IMR-90 (cell line): ENCODE data around the gene ARID5A. TPM values are rescaled to one million over a fixed set of nuclear protein-coding genes. Genes with fewer than 3 reads are reported as not detected.

Source experiments
- ATAC-seq: fragments of 200-7000 bp; cut with Tn5 transposase; 2 replicates; pipeline ENCODE4 v1.9.1; 2020; ENCODE audit warnings: low read depth, mild to moderate bottlenecking, moderate library complexity
- BruUV-seq: library from RNA; stranded (reverse); fragments of 400-500 nt; replicated peaks from 2 replicates; lab custom pipeline; 2021; lab: Mats Ljungman, UMichigan
- CTCF ChIA-PET: fragments of 300-600 bp; formaldehyde crosslinking; extraction: SDS; loops from one replicate; lab custom pipeline; 2021; ENCODE audit warnings: antibody characterized with exemption; lab: Yijun Ruan, JAX
- POLR2A ChIA-PET: fragments of 300-600 bp; sonication (Branson Sonifier 250); formaldehyde crosslinking; loops from one replicate; lab custom pipeline; 2022; ENCODE audit warnings: antibody characterized with exemption; ENCODE audit not compliant: unreplicated experiment; lab: Charles Lee
- DNase-seq: peaks from one replicate; pipeline ENCODE4 v3.0.0; 2013
- H2AFZ ChIP-seq: replicated peaks from 2 replicates; pipeline ENCODE3; 2013; ENCODE audit warnings: low read length, mild to moderate bottlenecking; ENCODE audit not compliant: poor library complexity
- H2AK5ac ChIP-seq: 2 replicates; pipeline ENCODE4 v1.6.1; 2013; ENCODE audit warnings: low read depth, low read length, inconsistent platforms
- H2AK9ac ChIP-seq: replicated peaks from 2 replicates; pipeline ENCODE3; 2013; ENCODE audit warnings: mild to moderate bottlenecking, low read depth, low read length, moderate library complexity; ENCODE audit not compliant: poor library complexity
- H2BK120ac ChIP-seq: 2 replicates; pipeline ENCODE4 v1.6.1; 2013; ENCODE audit warnings: low read depth, low read length, inconsistent platforms
- H2BK15ac ChIP-seq: 3 replicates; pipeline ENCODE4 v1.6.1; 2013; ENCODE audit warnings: low read depth, low read length, inconsistent platforms
- H2BK20ac ChIP-seq: 2 replicates; pipeline ENCODE4 v1.6.1; 2013; ENCODE audit warnings: low read depth, mild to moderate bottlenecking, inconsistent platforms, low read length, moderate library complexity
- H2BK5ac ChIP-seq: 2 replicates; pipeline ENCODE4 v1.6.1; 2013; ENCODE audit warnings: mild to moderate bottlenecking, low read depth, low read length, inconsistent platforms; ENCODE audit not compliant: poor library complexity, severe bottlenecking
- H3K14ac ChIP-seq: replicated peaks from 2 replicates; pipeline ENCODE4 v1.6.1; 2013; ENCODE audit warnings: low read depth, low read length, inconsistent platforms
- H3K18ac ChIP-seq: 2 replicates; pipeline ENCODE4 v1.6.1; 2013; ENCODE audit warnings: low read depth, low read length, control low read depth
- H3K23ac ChIP-seq: 2 replicates; pipeline ENCODE4 v1.6.1; 2013; ENCODE audit warnings: low read depth, low read length, inconsistent platforms
- H3K27ac ChIP-seq: 2 replicates; pipeline ENCODE4 v1.5.1; 2013; ENCODE audit warnings: mild to moderate bottlenecking, control low read depth, low read length; ENCODE audit not compliant: insufficient read depth
- H3K27me3 ChIP-seq: 2 replicates; pipeline ENCODE4 v1.6.1; 2013; ENCODE audit warnings: low read length; ENCODE audit not compliant: control insufficient read depth, insufficient read depth
- H3K36me3 ChIP-seq: 2 replicates; pipeline ENCODE4 v1.6.1; 2013; ENCODE audit warnings: low read length, mixed read lengths; ENCODE audit not compliant: control insufficient read depth, insufficient read depth
- H3K4ac ChIP-seq: 2 replicates; pipeline ENCODE4 v1.6.1; 2013; ENCODE audit warnings: low read depth, low read length, inconsistent platforms
- H3K4me1 ChIP-seq: 2 replicates; pipeline ENCODE4 v1.6.1; 2013; ENCODE audit warnings: low read length, mixed read lengths; ENCODE audit not compliant: control insufficient read depth, insufficient read depth
- H3K4me2 ChIP-seq: 2 replicates; pipeline ENCODE4 v1.6.1; 2013; ENCODE audit warnings: low read depth, mild to moderate bottlenecking, control low read depth, low read length, moderate library complexity
- H3K4me3 ChIP-seq: 2 replicates; pipeline ENCODE4 v1.5.1; 2013; ENCODE audit warnings: low read depth, mild to moderate bottlenecking, control low read depth, low read length, moderate library complexity; ENCODE audit not compliant: insufficient read depth
- H3K56ac ChIP-seq: 2 replicates; pipeline ENCODE4 v1.6.1; 2013; ENCODE audit warnings: low read length, inconsistent platforms; ENCODE audit not compliant: insufficient read depth; ENCODE audit errors: extremely low read depth
- H3K79me1 ChIP-seq, 2 experiments: 2 replicates each; pipeline ENCODE4 v1.6.1; 2013; ENCODE audit warnings: low read length in 2 of 2, inconsistent platforms in 1 of 2, low read depth in 1 of 2
- H3K9ac ChIP-seq: 2 replicates; pipeline ENCODE4 v1.6.1; 2013; ENCODE audit warnings: low read depth, low read length, control low read depth
- H3K9me1 ChIP-seq: 2 replicates; pipeline ENCODE4 v1.6.1; 2013; ENCODE audit warnings: low read length, inconsistent platforms; ENCODE audit not compliant: insufficient read depth
- H3K9me3 ChIP-seq: 2 replicates; pipeline ENCODE4 v1.6.1; 2013; ENCODE audit warnings: low read length; ENCODE audit not compliant: control insufficient read depth, insufficient read depth
- H4K20me1 ChIP-seq: 2 replicates; pipeline ENCODE4 v1.6.1; 2013; ENCODE audit warnings: low read length, inconsistent platforms; ENCODE audit not compliant: insufficient read depth
- H4K5ac ChIP-seq: 2 replicates; pipeline ENCODE4 v1.6.1; 2013; ENCODE audit warnings: mild to moderate bottlenecking, low read depth, low read length, control low read depth
- H4K8ac ChIP-seq, 2 experiments: 2 replicates each; pipeline ENCODE4 v1.6.1; 2013; ENCODE audit warnings: low read depth in 2 of 2, low read length in 2 of 2, control low read depth in 1 of 2, inconsistent platforms in 1 of 2
- H4K91ac ChIP-seq: 2 replicates; pipeline ENCODE4 v1.6.1; 2013; ENCODE audit warnings: low read depth, low read length, inconsistent platforms; ENCODE audit not compliant: insufficient read depth
- BHLHE40 ChIP-seq: fragments of 150-350 bp; IDR thresholded peaks from 2 replicates; pipeline ENCODE4 v1.6.1; 2016; ENCODE audit warnings: mild to moderate bottlenecking, low read depth, low read length
- CEBPB ChIP-seq: IDR thresholded peaks from 2 replicates; pipeline ENCODE4 v1.6.1; 2012; ENCODE audit warnings: low read depth, low read length, improper control_type of control experiment
- CHD1 ChIP-seq: IDR thresholded peaks from 2 replicates; pipeline ENCODE4 v1.6.1; 2012; ENCODE audit warnings: low read depth, low read length, improper control_type of control experiment
- ELK1 ChIP-seq: fragments of 150-350 bp; IDR thresholded peaks from 2 replicates; pipeline ENCODE4 v1.6.1; 2016; ENCODE audit warnings: low read depth, mild to moderate bottlenecking, low read length, moderate library complexity, borderline replicate concordance
- FOS ChIP-seq: fragments of 150-350 bp; IDR thresholded peaks from 2 replicates; pipeline ENCODE4 v1.6.1; 2016; ENCODE audit warnings: low read depth, low read length
- MXI1 ChIP-seq: IDR thresholded peaks from 2 replicates; pipeline ENCODE4 v1.6.1; 2012; ENCODE audit warnings: low read depth, mild to moderate bottlenecking, low read length, moderate library complexity, borderline replicate concordance
- NFE2L2 ChIP-seq: fragments of 150-350 bp; IDR thresholded peaks from 2 replicates; pipeline ENCODE4 v1.6.1; 2016; ENCODE audit warnings: low read depth, mild to moderate bottlenecking, low read length
- RAD21 ChIP-seq: IDR thresholded peaks from 2 replicates; pipeline ENCODE4 v1.6.1; 2012; ENCODE audit warnings: low read length, improper control_type of control experiment
- RFX5 ChIP-seq: IDR thresholded peaks from 2 replicates; pipeline ENCODE4 v1.8.0; 2012; ENCODE audit warnings: low read depth, mild to moderate bottlenecking, low read length, moderate library complexity
- SMC3 ChIP-seq: fragments of 150-350 bp; IDR thresholded peaks from 2 replicates; pipeline ENCODE4 v1.6.1; 2016; ENCODE audit warnings: low read depth, mild to moderate bottlenecking, antibody characterized with exemption, low read length, moderate library complexity
- WGBS, 2 experiments: methylation state at CpG; one replicate each; pipeline versions ENCODE4 v1.1.5 to v1.1.7; 2013; ENCODE audit warnings: missing lambda C conversion rate in 2 of 2; ENCODE audit not compliant: insufficient read length in 1 of 2; ENCODE audit errors: extremely low coverage in 2 of 2; 5-methylcytosine and 5-hydroxymethylcytosine counted together
- dilution Hi-C: fragments of 300-500 bp; cut with HindIII; formaldehyde crosslinking; loops from one replicate; pipeline ENCODE4 v1.14.3; 2018; ENCODE audit warnings: low sequenced_read_pairs; ENCODE audit not compliant: unreplicated experiment
- in situ Hi-C: fragments of 300-500 bp; cut with MboI; formaldehyde crosslinking; loops from 3 replicates; pipeline ENCODE4 v1.14.3; 2019; ENCODE audit warnings: low sequenced_read_pairs, inconsistent platforms, mixed read lengths
- intact Hi-C: fragments of 100-400 bp; cut with micrococcal nuclease; formaldehyde crosslinking; loops from 2 replicates; pipeline ENCODE4 v1.10.0; 2022
- polyA plus RNA-seq, 3 experiments: library from polyadenylated mRNA; depleted of rRNA; stranded (reverse); fragments of >200 nt; gene quantifications; 2 replicates each; pipeline ENCODE4 v1.2.3, GENCODE V29; 2012; ENCODE audit warnings: low replicate concordance in 1 of 3
- total RNA-seq: library from RNA; depleted of rRNA; stranded (reverse); fragments of >200 nt; gene quantifications from 2 replicates; pipeline ENCODE4 v1.2.3, GENCODE V29; 2012
- TF ChIP-seq, protein P1 (sequence below): fragments of 150-350 bp; IDR thresholded peaks from 2 replicates; pipeline ENCODE4 v1.6.1; 2017; ENCODE audit warnings: mild to moderate bottlenecking, antibody characterized with exemption, low read length, low read depth
- TF ChIP-seq, protein P2 (sequence below): conservative IDR thresholded peaks from 2 replicates; pipeline ENCODE4 v1.5.1; 2012; ENCODE audit warnings: mild to moderate bottlenecking, low read depth, low read length, improper control_type of control experiment

Gene ARID5A
- total and polyA plus RNA-seq, 2 of the 4 experiments (the other 2 are of a cell fraction), result 2.3 to 6.7 TPM

GRCh38 chr2:96498021-96498431 lies 38.5 kb upstream of the ARID5A start:
- H3K4ac ChIP-seq, result no peak overlapping the region
- dilution Hi-C loops, result no loop called here
- no peak overlapping the region for H2AK9ac ChIP-seq
- no peak overlapping the region for H4K8ac ChIP-seq
- no peak overlapping the region for H2BK15ac ChIP-seq
- no peak overlapping the region for H3K18ac ChIP-seq
- in situ Hi-C loops, result no loop called here
- POLR2A ChIA-PET, result no interaction called here
- no peak overlapping the region for H3K27ac ChIP-seq
- no peak for TF ChIP-seq ELK1
- no peak for TF ChIP-seq BHLHE40
- no peak for TF ChIP-seq FOS
- no peak for TF ChIP-seq CEBPB
- TF ChIP-seq, protein P1, sequence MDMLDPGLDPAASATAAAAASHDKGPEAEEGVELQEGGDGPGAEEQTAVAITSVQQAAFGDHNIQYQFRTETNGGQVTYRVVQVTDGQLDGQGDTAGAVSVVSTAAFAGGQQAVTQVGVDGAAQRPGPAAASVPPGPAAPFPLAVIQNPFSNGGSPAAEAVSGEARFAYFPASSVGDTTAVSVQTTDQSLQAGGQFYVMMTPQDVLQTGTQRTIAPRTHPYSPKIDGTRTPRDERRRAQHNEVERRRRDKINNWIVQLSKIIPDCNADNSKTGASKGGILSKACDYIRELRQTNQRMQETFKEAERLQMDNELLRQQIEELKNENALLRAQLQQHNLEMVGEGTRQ, result no peak
- TF ChIP-seq, protein P2, sequence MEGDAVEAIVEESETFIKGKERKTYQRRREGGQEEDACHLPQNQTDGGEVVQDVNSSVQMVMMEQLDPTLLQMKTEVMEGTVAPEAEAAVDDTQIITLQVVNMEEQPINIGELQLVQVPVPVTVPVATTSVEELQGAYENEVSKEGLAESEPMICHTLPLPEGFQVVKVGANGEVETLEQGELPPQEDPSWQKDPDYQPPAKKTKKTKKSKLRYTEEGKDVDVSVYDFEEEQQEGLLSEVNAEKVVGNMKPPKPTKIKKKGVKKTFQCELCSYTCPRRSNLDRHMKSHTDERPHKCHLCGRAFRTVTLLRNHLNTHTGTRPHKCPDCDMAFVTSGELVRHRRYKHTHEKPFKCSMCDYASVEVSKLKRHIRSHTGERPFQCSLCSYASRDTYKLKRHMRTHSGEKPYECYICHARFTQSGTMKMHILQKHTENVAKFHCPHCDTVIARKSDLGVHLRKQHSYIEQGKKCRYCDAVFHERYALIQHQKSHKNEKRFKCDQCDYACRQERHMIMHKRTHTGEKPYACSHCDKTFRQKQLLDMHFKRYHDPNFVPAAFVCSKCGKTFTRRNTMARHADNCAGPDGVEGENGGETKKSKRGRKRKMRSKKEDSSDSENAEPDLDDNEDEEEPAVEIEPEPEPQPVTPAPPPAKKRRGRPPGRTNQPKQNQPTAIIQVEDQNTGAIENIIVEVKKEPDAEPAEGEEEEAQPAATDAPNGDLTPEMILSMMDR, result no peak
- no peak for TF ChIP-seq RFX5
- TF ChIP-seq RAD21, result no peak
- TF ChIP-seq SMC3, result no peak
- TF ChIP-seq NFE2L2, result no peak
- no peak for TF ChIP-seq CHD1
- no peak for TF ChIP-seq MXI1
- H3K4me1 ChIP-seq, result no peaks in the 10 kb centered on the region
- H3K56ac ChIP-seq, result no peak overlapping the region
- no peaks in the 10 kb centered on the region for H3K79me1 ChIP-seq
- H3K9me1 ChIP-seq, result no peaks in the 10 kb centered on the region
- no peak for DNase-seq
- intact Hi-C loops, result no loop called here
- H3K14ac ChIP-seq, result no peak overlapping the region
- H3K23ac ChIP-seq, result no peak overlapping the region
- no peak overlapping the region for H3K4me3 ChIP-seq
- no peak overlapping the region for H2AFZ ChIP-seq
- H2BK120ac ChIP-seq, result no peak overlapping the region
- no peak overlapping the region for H2BK5ac ChIP-seq
- H4K91ac ChIP-seq, result no peak overlapping the region
- no peak overlapping the region for H4K5ac ChIP-seq
- no peak for ATAC-seq
- peaks cover 69% of the 10 kb centered on the region for H3K27me3 ChIP-seq
- WGBS, 2 experiments, result 68% methylated on average over 10 of the region's 12 CpGs; no CpG with 5 or more reads in 1 of the 2 experiments
- H4K20me1 ChIP-seq, result 0 out of 2 replicates have a peak, but pooled peaks cover 2% of the 10 kb centered on the region
- H3K36me3 ChIP-seq, result no peaks in the 10 kb centered on the region
- CTCF ChIA-PET, result no interaction called here
- no TSS peak for BruUV-seq
- no peak overlapping the region for H2BK20ac ChIP-seq
- H3K9me3 ChIP-seq, result peaks cover 3% of the 10 kb centered on the region
- no peak overlapping the region for H3K4me2 ChIP-seq
- H3K9ac ChIP-seq, result no peak overlapping the region
- H2AK5ac ChIP-seq, result no peak overlapping the region
